ENCODE data around the gene NOP14. TPM values are rescaled to one million over a fixed set of nuclear protein-coding genes. Genes with fewer than 3 reads are reported as not detected.

NOP14 gene
- total RNA-seq, 1 experiment from 2014 or later = 50.1 TPM

DNA sequence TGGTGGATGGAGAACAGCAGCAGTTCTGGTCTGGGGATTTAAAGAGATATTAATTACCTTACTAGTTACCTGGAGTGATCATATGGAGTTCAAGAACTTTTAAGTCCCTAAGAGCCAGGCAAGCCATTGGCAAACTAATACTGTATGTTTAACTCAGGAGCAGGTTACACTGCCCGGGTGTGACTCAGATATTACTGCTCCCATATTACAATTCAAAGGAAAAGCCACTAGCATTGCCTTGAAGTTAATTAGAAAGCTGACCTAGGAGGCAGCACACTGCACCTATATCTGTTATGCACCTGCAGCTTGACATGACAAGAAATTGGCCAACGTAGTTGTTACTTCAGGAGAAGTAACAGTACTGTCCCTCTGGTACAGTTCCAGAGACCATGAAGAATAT is 47.4 kb upstream of the NOP14 start:
- Histone ChIP-seq H3K9ac (ENCODE audit: extremely low read depth, insufficient read length, low read length) (no peak overlapping the region), H3K14ac (ENCODE audit: insufficient read depth, low read length) (no peak overlapping the region), H2BK20ac (ENCODE audit: low read depth, low read length, poor library complexity, severe bottlenecking) (no peak overlapping the region), H2BK5ac (ENCODE audit: insufficient read length, low read length) (no peak overlapping the region), H4K5ac (ENCODE audit: insufficient read length, low read depth, low read length) (no peak overlapping the region), H2AK5ac (ENCODE audit: insufficient read length, low read length) (no peak overlapping the region), H3K18ac (ENCODE audit: insufficient read length, low read depth, low read length) (no peak overlapping the region), H2BK12ac (ENCODE audit: insufficient read length, low read depth, low read length) (no peak overlapping the region), H3K27me3 (ENCODE audit: insufficient read depth, low read length) (no peaks in the 10 kb centered on the region), H4K20me1 (ENCODE audit: control insufficient read depth, insufficient read depth, insufficient read length) (no peaks in the 10 kb centered on the region), H3K4me1 (ENCODE audit: insufficient read depth, low read length) (no peaks in the 10 kb centered on the region), H3K9me3 (ENCODE audit: control insufficient read depth, low read depth, low read length) (no peaks in the 10 kb centered on the region), H3K79me2 (ENCODE audit: insufficient read depth, low read length) (no peaks in the 10 kb centered on the region), H3T11ph (ENCODE audit: low read length) (no peak overlapping the region), H2AFZ (ENCODE audit: low read length) (no peak overlapping the region), H3K4ac (ENCODE audit: low read depth, low read length) (no peak overlapping the region), H3K27ac (ENCODE audit: insufficient read length, low read depth, low read length) (no peak overlapping the region), H2BK15ac (ENCODE audit: low read depth, low read length) (no peak overlapping the region), H4K8ac (replicated peaks; ENCODE audit: insufficient read length, low read depth, low read length) (no peak overlapping the region), H3K23ac (ENCODE audit: insufficient read length, low read depth, low read length) (no peak overlapping the region), H3K4me2 (ENCODE audit: insufficient read depth, insufficient read length, low read length) (no peak overlapping the region), H2BK120ac (ENCODE audit: low read depth, low read length, poor library complexity, severe bottlenecking) (no peak overlapping the region), H4K91ac (ENCODE audit: insufficient read length, low read depth, low read length) (no peak overlapping the region), H3K56ac (ENCODE audit: insufficient read length, low read depth, low read length) (no peak overlapping the region), H3K23me2 (ENCODE audit: insufficient read length, low read depth, low read length, poor library complexity, severe bottlenecking) (no peaks in the 10 kb centered on the region), H3K79me1 (ENCODE audit: insufficient read depth, low read depth, low read length, poor library complexity, severe bottlenecking) (no peaks in the 10 kb centered on the region)
- no CpG with 5 or more reads among the region's 2 CpGs for WGBS (ENCODE audit: extremely low coverage, insufficient read length, low lambda C conversion rate)
- no peak for DNase-seq
- TF ChIP-seq, protein P1, sequence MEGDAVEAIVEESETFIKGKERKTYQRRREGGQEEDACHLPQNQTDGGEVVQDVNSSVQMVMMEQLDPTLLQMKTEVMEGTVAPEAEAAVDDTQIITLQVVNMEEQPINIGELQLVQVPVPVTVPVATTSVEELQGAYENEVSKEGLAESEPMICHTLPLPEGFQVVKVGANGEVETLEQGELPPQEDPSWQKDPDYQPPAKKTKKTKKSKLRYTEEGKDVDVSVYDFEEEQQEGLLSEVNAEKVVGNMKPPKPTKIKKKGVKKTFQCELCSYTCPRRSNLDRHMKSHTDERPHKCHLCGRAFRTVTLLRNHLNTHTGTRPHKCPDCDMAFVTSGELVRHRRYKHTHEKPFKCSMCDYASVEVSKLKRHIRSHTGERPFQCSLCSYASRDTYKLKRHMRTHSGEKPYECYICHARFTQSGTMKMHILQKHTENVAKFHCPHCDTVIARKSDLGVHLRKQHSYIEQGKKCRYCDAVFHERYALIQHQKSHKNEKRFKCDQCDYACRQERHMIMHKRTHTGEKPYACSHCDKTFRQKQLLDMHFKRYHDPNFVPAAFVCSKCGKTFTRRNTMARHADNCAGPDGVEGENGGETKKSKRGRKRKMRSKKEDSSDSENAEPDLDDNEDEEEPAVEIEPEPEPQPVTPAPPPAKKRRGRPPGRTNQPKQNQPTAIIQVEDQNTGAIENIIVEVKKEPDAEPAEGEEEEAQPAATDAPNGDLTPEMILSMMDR (conservative IDR thresholded peaks at IDR 0.05) = no peak
- H3K27ac Mint-ChIP-seq = no peak overlapping the region
- 0 out of 4 replicates have a peak, but pooled peaks cover 0 to 2% of the 10 kb centered on the region in 2 experiments for H3K4me1 Mint-ChIP-seq
- no peaks in the 10 kb centered on the region for H3K27me3 Mint-ChIP-seq (ENCODE audit: low read depth)
- H3K9me3 Mint-ChIP-seq = no peaks in the 10 kb centered on the region
- H3K36me3 Mint-ChIP-seq (ENCODE audit: insufficient read depth in 1 of 3, low read depth in 3 of 3) = no peaks in the 10 kb centered on the region
- H3K4me3 Mint-ChIP-seq = no peak overlapping the region

Data from H9 (cell line).